GM12873 (cell line): ENCODE results near the gene CD53.

Experiments
- CTCF ChIP-seq: IDR thresholded peaks from 2 replicates; pipeline ENCODE4 v1.5.1; 2012; ENCODE audit warnings: low read depth, mild to moderate bottlenecking, moderate library complexity, low read length, control low read depth; ENCODE audit not compliant: insufficient read depth; ENCODE audit errors: missing control alignments

The CD53 gene

GRCh38 chr1:110878993-110879392 lies 6.0 kb downstream of the CD53 start:
- no peak for TF ChIP-seq CTCF

DNA sequence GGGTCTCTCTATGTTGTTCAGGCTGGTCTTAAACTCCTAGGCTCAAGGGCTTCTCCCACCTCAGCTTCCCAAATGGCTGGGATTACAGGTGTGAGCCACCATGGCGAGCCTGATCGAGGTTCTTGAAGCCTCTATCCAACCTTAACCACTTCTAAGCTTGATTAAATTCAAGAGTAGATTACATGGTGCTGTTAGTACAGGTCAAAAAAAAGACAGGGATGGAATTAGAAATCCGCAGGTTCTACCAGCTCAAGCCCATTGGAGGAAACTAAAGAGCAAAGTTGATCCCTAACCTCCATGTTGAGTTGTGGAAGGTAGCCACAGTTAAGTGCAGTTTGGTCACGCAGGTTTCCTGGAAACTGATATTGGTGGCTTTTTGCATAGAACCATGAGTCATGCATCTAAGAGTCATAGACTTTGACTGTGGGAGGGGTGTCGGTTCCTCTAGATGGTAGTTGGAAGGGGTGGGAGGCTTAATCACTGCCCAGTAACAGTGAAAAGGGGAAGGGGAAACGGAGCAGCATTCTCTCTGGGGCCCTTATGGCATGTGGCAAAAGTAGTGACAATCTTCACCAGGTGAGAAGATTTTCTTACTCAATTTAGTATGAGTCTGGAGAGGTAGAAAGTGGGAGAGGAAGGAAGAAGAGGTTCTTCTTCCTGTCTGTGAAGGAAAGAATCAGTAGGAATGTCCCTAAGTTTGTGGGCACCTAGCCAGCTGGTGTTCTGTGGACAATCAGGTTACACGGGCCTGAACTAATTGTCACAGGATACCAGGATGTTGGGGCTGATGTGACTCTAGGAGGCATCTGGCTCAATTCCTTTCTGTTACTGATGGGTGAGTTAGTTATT lies 7.0 kb downstream of the CD53 start:
- TF ChIP-seq CTCF = no peak

GRCh38 chr1:110880708-110881374 lies 7.9 kb downstream of the CD53 start:
- TF ChIP-seq CTCF = no peak

DNA sequence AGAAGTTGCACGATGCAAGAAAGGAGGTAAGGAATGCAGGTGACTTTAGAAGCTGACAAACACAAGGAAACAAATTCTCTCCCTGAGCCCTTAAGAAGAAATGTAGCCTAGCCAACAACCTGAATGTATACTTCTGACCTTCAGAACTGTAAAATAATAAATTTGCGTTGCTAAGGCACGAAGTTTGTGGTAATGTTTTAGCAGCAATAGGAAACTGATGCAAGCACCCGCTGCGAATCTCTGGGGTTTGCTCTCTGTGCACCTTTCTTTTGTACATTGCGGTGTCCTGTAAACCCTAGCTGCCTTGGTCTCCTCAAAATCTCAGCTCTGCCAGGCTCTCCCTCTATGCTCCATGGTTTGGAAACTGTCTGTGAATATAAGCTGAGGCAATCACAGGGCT lies 15.1 kb downstream of the CD53 start:
- TF ChIP-seq CTCF = no peak

GRCh38 chr1:110888641-110889040 lies 15.7 kb downstream of the CD53 start:
- TF ChIP-seq CTCF = no peak

DNA sequence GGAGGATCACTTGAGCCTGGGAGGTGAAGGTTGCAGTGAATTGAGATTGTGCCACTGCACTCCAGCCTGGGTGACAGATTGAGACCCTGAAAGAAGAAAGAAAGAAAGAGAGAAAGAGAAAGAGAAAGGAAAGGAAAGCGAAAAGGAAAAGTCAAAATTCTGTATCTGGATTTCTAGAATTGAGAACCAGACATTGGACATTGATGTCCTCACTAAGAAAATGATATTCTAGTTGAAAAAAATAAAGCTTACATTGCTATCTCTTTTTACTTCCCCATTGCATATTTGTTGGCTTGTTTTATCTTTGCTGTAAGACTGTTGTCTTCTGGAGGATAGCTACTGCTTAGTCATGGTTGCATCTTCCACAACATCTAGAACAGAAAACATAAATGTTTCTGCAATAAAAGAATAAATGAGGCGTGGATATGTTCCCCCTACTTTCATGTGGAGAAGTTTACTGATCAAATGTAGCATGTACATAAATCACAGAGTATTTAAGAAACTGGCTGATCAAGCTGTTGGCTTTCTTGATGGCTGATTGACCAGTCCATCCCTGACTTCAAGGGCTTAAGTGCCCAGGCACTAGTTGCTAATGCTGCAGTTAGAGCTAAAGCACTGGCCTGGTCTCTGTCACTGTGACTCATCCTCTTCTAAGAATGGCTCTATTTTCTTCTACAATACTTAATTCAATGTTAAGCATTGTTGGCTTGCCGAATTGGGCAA lies 17.7 kb downstream of the CD53 start:
- no peak for TF ChIP-seq CTCF

GRCh38 chr1:110893908-110894490 lies 21.1 kb downstream of the CD53 start:
- TF ChIP-seq CTCF = no peak
